HG02678 (cell line): Measurements from ENCODE around the gene MBNL2.
A peak's percentile ranks its signal among the peaks of the same experiment; 100 is the strongest.
"Not testable (repeated sequence)": the region's sequence is repeated elsewhere in the genome, so short reads cannot be mapped to it uniquely, and the experiment has no call there.

Experiments
- ATAC-seq: cut with Tn5 transposase; IDR thresholded peaks from one replicate; pipeline ENCODE4 v1.9.1; 2021; ENCODE audit warnings: mild to moderate bottlenecking, moderate library complexity; ENCODE audit not compliant: unreplicated experiment

MBNL2 gene

DNA sequence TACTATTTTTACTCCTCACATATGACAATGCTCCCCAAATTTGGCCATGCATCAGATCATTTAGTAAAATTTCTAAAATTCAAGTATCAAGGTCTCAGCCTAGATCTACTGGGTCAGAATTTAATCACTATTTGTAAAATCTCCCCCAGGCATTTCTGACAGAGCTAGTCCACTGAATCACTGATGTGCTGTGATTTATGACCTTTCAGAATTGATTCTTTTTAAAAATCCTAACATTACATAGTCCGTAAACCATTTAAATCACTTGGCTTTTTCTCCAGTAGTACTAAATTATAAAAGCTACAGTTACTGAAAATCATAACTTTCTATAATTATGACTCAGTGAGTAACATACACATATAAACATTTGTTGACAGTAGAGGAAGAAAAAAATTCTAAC, 119.0 kb downstream of the MBNL2 start:
- ATAC-seq: no peak

DNA sequence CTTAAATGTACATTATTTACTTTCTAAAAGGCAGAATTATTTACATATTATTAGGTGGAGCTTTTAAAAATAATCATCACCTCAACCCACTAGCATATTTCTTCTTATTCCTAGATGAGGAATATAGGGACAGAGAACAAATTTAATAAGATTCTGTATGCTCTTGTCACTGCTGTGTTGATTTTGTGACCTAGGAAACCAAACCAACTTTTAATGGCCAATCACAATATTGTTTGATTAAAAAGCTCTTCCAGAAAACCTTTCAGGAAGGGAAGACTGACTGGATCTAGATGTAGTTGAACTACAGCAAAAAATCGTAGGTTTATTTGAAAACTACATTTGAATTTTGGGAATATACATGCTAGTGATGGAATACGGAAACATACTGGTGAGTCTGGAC, 120.0 kb downstream of the MBNL2 start:
- no peak for ATAC-seq

DNA sequence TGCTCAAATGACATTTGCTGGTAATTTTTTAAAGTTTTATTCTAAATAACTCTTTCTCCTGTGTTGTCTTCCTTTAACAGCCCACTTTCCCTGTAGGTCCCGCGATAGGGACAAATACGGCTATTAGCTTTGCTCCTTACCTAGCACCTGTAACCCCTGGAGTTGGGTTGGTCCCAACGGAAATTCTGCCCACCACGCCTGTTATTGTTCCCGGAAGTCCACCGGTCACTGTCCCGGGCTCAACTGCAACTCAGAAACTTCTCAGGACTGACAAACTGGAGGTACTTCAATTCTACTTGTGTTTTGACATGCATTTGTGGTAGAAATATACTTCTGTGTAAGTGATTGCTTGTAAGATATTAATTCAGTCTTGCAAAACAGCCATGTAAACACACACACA, 120.8 kb downstream of the MBNL2 start:
- ATAC-seq: no peak

DNA sequence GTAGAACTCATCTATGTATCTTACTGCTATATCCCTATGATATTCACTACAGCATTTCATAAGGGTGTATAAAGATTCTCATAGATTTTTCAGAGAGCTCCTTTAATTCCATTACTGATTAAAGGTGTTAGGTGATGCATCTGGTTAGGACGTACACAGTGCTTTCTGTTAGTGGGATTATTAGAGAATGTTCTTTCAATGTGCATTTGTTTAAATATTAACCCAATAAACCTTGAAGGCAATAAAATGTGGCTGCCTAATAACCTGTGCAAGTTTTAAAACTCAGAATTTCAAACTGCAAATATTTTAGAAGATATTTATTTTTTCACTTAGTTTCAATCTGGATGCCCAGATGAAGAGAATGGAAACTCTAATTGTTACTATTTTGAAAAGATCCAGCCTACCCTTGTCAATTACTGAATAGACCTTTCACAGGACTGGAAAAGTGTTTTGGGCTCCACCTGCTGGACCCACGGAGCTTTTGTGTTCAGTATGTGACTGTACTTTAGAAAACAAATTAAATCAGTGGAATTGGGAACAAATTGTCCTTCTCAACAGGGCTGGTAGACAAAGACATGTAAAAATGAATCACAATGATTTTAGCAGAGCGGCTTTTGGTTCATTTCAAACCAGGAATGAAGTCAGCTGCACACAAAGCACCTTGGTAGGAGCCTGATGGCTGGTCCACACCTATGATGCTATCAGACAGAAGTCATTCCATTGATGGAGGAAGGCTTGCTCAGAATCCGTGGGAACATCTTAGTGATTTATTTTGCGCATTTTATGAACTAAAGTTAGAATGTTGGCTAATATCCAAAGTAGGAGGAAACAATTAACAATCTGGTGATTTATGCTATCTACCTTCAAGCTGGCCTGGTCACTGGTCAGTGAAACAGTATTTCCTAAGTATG, 122.4 kb downstream of the MBNL2 start:
- ATAC-seq: peak; percentile 59

DNA sequence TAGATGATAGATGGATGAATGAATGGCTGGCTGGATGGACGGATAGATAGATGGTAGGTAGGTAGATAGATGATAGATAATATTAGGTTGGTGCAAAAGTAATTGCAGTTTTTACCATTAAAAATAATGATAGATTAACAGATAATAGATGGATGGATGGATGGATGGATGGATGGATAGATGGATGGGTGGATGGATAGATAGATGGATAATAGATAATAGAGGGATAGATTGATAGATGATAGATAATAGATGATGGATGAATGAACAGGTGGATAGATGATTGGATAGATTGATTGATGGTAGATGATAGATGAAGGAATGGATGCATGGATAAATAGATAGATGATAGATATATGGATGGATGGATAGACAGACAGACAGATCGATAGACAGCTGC, 124.0 kb downstream of the MBNL2 start:
- no peak for ATAC-seq

DNA sequence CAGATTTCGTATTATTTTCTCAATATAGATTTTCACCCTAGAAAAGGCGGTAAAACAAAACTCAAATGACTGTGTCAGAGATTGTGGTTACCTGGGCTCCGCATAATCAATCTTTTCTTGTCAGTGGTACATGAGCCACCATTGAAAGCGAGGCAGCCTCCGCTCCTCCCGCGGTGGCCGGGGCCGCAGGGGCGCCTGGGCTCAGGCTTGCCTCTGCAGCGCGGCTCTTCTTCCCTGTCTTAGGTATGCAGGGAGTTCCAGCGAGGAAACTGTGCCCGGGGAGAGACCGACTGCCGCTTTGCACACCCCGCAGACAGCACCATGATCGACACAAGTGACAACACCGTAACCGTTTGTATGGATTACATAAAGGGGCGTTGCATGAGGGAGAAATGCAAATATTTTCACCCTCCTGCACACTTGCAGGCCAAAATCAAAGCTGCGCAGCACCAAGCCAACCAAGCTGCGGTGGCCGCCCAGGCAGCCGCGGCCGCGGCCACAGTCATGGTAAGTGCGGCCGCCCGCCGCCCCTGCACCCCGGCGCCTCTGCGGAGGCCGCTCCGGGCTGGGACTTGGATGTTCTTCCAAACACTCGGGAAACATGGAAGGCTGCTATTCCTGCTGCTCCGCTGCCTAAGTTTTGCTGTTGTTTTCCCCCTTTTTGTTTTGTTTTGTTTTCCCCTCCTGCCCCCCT, 124.6 kb downstream of the MBNL2 start:
- ATAC-seq: no peak

DNA sequence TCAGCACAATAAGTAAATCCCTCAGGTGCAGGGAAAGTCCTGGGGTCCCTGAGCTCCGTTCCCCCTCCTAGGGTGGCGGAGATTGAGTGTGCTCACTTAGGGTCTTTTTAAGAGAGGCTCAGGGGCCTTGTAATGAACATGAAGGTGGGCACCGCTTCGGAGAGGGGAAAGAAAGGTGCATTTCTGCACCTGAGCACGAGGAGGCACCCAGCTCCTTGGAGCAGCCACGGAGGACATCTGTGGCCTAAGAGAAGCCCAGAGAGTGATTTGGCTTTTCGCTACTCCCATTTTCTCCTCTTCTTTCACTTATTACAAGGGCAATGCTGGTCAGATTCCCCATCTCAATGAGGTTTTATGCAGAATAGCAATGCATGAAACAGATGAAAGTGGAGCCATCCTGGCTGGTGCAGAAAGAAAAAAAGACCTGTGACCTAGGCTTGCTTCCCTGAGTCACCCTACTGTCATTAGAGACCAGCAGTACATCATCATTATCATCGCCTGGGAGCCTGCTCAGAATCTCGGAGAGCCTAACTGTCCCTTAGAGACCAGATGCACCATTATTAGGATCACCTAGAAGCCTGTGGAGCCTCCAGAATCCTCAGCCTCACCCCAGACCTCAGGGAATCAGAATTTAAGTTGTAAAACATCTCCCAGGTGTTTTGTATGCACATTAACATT, 125.3 kb downstream of the MBNL2 start:
- ATAC-seq: no peak

DNA sequence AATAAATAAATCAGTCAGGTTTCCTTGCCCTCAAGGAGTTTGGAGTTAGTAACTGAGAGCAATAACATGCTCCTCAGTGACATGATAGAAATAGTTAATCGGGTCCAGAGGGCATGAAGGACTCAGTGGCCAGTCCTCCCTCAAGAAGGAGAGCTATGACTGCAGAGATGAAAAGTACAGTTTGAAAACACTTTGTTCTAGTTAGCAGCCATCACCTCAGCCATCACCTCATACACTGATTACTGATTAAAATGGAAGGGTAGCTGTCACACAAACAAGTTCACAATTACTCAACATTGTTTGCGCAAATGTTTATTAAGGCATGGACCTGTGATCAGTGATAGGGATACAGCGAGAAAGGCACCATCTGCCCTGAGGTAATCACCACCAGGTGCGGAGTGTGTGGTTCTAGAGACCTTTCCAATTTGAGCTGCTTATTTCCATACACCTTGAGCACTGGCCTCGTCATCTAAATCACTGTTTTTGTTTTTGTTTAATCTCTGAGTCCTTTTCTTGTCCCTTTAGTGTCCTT, 126.5 kb downstream of the MBNL2 start:
- no peak for ATAC-seq

DNA sequence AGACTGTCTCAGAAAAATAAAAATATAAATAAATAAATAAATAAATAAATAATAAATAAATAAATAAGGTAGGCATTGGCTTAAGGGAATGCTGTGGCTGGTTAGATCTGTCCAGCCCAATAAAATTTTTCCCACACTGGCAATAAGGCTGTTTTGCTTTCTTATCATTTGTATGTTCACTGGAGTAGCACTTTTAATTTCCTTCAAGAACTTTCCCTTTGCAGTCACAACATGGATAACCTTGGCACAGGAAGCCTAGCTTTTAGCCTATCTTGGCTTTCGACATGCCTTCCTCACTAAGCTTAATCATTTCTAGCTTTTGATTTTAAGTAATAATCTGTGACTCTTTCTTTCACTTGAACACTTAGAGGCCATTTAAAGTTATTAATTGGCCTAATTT, 129.9 kb downstream of the MBNL2 start:
- not testable (repeated sequence) for ATAC-seq

DNA sequence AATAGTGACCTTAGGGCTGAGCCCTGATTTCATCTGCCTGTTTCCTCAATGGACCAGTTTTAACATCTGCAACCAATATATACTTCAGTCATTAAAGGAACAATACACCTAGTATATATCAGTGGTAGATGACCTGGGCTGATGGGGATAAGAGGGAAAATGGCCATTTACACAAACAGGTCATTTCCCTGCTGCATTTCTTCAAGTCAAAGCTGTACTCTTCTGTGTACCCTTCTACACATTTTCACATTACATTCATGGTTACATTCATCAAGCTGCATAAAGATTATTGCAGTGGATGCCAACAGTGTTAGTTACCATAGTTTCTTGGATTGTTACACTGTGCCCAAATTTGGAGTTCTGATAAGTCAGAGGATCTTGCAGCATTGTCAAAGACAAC, 130.7 kb downstream of the MBNL2 start:
- ATAC-seq: no peak

DNA sequence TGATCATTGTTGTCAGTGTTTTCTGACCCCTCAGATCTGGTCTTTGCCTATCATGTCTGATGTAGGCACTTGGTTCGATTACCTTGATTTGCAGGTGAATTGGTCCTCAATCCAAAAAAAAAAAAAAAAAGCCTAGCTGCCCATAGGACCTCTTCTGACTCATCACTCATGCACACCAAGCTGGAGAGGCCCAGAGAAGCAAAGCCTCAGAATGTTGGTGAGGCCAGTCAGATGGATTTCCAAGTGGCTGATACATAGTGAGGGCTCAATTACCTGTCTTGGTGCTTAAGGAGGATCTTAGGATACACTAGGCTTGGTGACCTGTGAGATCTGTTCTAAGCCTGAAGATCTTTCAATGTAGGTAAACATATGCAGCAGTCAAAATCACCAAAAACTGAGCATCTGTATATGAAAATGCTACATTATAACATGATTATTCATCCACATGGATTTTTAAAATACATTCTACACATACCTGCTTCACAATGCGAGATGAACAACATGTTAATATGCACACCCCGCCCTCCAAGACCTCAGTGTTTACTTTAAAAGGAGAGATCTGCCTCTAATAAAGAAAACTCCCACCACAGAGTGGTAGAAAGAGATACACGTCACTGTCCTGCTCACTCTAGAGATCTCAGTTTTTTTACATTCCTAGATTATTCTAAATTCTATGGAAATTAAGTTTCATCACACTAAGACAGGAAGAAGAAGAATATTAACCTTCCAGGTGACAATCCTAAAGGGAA, 132.0 kb downstream of the MBNL2 start:
- ATAC-seq: no peak

DNA sequence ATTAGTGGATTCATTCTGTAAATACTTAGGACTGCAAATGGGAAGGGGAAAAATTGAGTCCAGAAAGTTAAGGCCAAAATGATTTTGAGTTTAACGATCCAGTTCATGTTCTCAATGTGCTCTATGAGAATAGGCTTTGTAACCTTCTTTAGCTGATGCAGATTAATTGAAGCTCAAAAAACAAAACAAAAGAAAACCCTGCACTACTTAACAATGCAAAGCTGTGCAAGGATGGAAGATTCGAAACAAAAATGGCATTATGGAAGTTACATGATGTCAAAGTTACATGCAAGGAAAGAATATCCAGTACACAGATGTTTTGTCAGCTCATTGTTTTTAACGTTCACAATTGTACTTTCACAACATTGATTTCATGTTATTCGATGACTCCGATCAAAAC, 132.7 kb downstream of the MBNL2 start:
- ATAC-seq: no peak

DNA sequence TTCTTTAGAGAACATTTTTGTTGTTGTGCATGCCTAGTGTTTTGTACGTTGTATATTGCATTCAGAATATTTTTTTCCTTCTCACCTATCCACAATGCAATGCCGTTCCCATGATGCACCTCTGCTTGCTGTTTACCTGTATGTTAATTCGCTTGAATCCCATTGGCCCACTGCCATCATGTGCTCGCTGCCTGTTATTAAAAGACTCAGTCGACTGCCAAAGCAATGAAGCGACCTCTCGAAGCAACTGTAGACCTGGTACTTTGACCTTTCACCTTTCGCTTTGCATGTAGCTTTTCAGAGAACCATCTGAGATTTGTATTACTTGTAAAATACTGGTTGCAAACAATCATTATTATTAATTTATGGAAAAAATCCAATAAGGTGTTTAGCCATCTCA, 134.5 kb downstream of the MBNL2 start:
- no peak for ATAC-seq

DNA sequence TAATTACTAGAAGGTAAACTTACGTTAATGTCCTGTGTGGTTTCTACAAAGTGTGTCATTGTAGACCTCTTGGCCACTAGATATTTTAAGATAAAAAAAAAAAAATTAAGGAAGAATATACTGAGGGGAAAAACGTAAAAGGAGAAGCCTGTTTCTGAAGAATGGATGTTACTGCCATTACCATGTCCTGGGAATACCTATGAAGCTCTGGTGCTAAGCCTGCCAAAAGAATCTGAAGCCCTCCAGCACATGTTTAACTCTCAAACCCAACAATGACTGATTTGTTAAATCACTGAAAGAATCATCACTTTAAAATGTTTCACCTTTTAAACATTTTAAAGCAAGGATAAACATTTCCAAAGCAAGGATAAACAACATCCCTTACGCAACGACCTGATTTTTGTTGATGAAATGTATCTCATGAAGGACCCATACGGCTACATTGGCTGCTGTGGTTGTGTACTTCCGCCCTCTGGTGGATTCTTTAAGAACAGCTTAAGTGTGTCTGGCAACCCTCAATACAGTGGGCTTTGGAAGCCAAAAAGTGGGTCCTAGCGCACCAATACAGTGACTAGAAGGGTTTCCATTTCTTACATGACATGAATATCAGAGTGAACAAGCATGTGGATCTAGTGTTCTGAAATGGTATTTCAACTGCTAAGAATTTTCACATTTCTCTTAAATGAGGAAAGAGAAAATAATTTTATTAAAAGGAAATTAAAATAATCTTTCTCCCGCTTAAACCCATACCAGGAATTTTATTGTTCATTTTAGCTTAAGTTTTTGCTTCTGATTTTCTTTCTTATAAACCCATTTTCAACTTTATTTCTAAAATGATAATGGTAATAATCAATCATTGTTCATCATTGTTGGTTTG, 137.3 kb downstream of the MBNL2 start:
- ATAC-seq: peak; percentile 96

DNA sequence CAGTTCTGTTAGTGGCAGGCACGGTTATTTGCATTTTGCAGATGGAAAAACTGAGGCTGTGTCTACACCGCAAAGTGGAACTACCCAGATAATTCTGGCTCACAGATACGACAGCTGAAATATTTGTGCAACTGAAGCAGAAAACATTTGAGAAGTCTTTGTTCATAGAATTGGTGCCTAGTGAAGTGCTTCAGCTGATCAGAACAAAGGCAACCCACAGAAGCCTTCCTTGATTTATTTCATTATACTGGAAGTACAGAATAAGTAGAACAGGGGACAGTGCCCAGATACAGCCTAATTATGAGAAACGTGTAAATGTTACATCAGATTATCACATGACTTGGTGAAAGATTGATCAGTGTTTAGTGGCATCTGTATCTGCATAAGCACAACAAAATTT, 138.5 kb downstream of the MBNL2 start:
- no peak for ATAC-seq

DNA sequence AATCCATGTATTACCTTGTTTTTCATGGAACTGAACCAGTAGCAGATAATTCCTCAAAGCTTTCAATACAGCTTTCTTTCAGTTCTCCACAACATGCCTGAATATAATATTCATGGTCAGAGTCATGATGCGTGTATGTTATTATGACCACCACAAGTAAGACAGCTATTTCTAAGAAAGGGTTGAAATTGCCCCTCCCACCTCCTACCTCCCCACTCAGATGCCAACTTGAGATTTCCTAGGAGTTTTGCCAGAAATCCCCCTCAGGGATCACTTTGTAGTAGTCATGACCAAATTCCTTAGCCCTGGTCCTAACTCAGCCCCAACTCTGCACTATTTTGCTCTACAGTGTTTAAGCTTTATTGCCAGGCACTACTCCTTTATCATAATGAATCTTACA, 141.9 kb downstream of the MBNL2 start:
- ATAC-seq: no peak

DNA sequence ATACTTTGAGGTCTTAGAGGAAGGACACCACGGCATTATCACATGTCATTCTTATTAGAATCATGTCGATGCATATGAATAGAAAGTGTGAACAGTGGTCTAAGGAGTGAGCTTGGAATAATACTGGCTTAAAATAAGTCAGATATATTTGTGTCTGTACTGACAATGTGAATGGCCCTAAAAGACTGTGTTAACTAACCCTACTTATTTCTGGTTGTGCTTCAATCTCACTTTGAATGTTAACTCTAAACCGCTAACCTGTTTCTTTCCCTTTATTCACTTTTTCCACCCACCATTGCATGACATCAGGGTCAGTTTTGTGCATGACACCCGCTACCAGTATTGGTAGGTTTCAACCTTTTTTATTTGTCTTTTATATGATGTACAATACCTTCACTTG, 142.7 kb downstream of the MBNL2 start:
- no peak for ATAC-seq

DNA sequence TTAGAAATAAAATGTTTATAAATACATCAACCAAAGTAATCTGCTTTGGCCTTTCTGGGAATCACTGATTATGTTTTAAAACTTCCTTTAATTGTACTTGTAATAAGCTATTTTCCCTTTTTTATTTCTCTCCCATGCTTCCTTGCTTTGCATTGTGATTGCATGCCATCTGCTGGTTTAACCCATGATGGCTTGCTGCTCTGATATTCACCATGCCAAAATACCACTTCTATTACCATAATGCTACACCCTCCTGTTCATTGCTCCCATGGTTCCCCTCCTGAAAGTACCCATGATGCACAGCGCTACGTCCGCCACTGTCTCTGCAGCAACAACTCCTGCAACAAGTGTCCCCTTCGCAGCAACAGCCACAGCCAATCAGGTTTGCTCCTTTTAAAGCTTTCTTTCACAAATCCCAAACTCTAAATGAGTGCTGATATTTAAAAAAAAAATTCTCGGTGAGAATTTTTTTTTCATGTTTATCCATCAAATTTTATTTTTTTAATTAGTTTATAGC, 144.1 kb downstream of the MBNL2 start:
- ATAC-seq: no peak

DNA sequence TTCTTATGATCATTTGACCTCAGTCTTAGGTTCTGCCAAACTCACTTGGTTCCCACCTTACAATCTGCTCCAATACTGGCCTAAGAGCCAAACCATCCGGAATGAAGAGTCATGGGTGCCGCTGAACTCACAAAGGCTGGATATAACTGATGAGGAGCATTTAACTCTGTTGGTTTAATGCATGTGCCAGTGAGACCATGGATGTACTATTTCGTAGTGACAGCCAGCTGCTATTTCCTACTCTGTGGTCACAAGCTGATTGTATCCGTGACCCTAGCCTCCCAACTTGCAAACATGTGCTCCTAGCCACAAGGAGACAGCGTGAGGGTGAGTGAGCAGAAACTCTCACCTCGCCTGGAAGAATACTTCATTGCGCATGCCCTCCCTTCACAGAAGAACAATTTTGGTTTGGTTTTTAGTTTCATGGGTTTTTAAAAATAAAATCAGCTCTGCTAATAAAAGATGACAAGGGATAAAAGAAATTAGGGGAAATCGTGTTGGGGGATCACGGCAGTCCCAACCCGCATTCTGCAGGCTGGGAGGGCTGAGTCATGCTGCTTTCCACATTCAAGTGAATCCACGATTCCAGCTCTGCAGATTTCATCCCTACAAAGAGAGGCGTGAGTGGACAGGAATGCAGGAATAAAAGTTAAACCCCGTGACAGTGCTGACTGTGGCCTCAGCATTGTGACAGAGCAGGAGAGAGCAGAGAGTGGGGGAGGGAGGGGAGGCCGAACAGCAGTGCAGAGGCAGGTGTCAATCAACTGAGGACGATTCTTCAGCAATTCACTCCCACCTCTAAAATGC, 145.1 kb downstream of the MBNL2 start:
- no peak for ATAC-seq
